ENCODE measurements around the gene PLEKHS1.

DNA sequence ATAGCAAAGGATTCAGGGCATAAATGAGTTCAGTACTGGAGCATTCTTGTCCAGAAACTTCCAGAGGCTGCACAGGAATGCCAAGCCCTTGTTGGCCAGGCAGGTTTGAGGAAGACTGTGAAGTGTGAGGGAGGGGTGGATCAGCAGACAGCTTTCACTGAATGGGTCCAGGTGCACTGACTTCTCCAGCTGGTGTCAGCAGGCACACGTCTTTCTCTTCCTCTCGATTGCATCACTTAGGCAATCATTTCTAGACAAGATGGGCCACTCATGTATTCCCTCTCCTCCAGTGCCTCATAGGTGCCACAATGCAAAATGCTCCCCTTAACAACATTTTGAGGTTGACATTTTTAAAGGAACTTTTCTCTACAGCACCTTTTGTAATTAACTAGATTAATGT is 15.6 kb upstream of the PLEKHS1 start:
- no peak for TF ChIP-seq SP1 (IDR thresholded peaks at IDR 0.05)
- no peak for TF ChIP-seq L3MBTL2 (conservative IDR thresholded peaks at IDR 0.05)

Data from HEK293T (cell line).